H1 (cell line): ENCODE measurements around the gene HADH. TPM values are rescaled to one million over a fixed set of nuclear protein-coding genes. Genes with fewer than 3 reads are reported as not detected.

Experiments
- CTCF ChIA-PET: fragments of 300-600 bp; sonication (Branson Sonifier 250); formaldehyde crosslinking; loops from one replicate; lab custom pipeline; 2021; ENCODE audit not compliant: partially characterized antibody; lab: Charles Lee
- POLR2A ChIA-PET: fragments of 300-600 bp; sonication (Branson Sonifier 250); formaldehyde crosslinking; loops from one replicate; lab custom pipeline; 2021; ENCODE audit warnings: inconsistent platforms; ENCODE audit not compliant: partially characterized antibody; lab: Charles Lee
- DNase-seq, 2 experiments: peaks; one replicate each; pipeline versions ENCODE4 v3.0.0 to v3.0.0-alpha.2; 2010 to 2022; ENCODE audit warnings: low spot score in 2 of 2, low read depth in 1 of 2, mixed read lengths in 1 of 2
- FAIRE-seq: peaks from 2 replicates; lab custom pipeline; 2011; peaks lifted over from hg19 to GRCh38; lab: Jason Lieb, UNC
- H2AFZ ChIP-seq: 2 replicates; pipeline ENCODE4 v1.8.1; 2012; ENCODE audit warnings: low read length, inconsistent platforms
- H2AK5ac ChIP-seq: 2 replicates; pipeline ENCODE4 v1.6.1; 2013; ENCODE audit warnings: low read depth, low read length
- H2BK120ac ChIP-seq: replicated peaks from 2 replicates; pipeline ENCODE3; 2013; ENCODE audit warnings: low read depth, low read length, inconsistent platforms
- H2BK12ac ChIP-seq: 2 replicates; pipeline ENCODE4 v1.6.1; 2013; ENCODE audit warnings: low read depth, low read length
- H2BK15ac ChIP-seq: 2 replicates; pipeline ENCODE4 v1.6.1; 2013; ENCODE audit warnings: low read length
- H2BK20ac ChIP-seq: 2 replicates; pipeline ENCODE4 v1.6.1; 2013; ENCODE audit warnings: low read length
- H2BK5ac ChIP-seq: 2 replicates; pipeline ENCODE4 v1.6.1; 2013; ENCODE audit warnings: low read depth, low read length
- H3K14ac ChIP-seq: 2 replicates; pipeline ENCODE4 v1.6.1; 2013; ENCODE audit warnings: inconsistent platforms; ENCODE audit not compliant: insufficient read length
- H3K18ac ChIP-seq: 2 replicates; pipeline ENCODE4 v1.6.1; 2013; ENCODE audit warnings: low read length; ENCODE audit errors: extremely low read depth
- H3K23ac ChIP-seq: 2 replicates; pipeline ENCODE4 v1.6.1; 2013; ENCODE audit warnings: inconsistent platforms; ENCODE audit not compliant: insufficient read length
- H3K23me2 ChIP-seq: 2 replicates; pipeline ENCODE4 v1.6.1; 2013; ENCODE audit warnings: low read depth, low read length
- H3K27ac ChIP-seq: 2 replicates; pipeline ENCODE4 v1.6.1; 2011; ENCODE audit warnings: low read depth, low read length, inconsistent platforms
- H3K27me3 ChIP-seq, 4 experiments: replicated peaks in 1 of 4; 1 replicate in 1 of 4; 2 replicates in 3 of 4; pipeline versions ENCODE4 v1.6.1 to v1.8.1; 2011 to 2013; ENCODE audit warnings: low read length in 3 of 4, mild to moderate bottlenecking in 3 of 4, inconsistent platforms in 2 of 4, mixed read lengths in 2 of 4, moderate library complexity in 1 of 4; ENCODE audit not compliant: control insufficient read depth in 3 of 4, insufficient read depth in 3 of 4; ENCODE audit errors: extremely low read depth in 1 of 4
- H3K36me3 ChIP-seq, 4 experiments: 2 replicates each; pipeline versions ENCODE4 v1.6.1 to v1.8.1; 2011 to 2013; ENCODE audit warnings: mild to moderate bottlenecking in 4 of 4, low read length in 3 of 4, moderate library complexity in 2 of 4, control low read depth in 1 of 4, inconsistent platforms in 1 of 4; ENCODE audit not compliant: insufficient read depth in 4 of 4, control insufficient read depth in 2 of 4
- H3K4ac ChIP-seq: replicated peaks from 2 replicates; pipeline ENCODE3; 2013; ENCODE audit warnings: low read length, low read depth, mixed read lengths, inconsistent platforms; ENCODE audit not compliant: insufficient read length
- H3K4me1 ChIP-seq, 4 experiments: replicated peaks in 1 of 4; 1 replicate in 1 of 4; 2 replicates in 3 of 4; pipeline versions ENCODE4 v1.6.1 to v1.8.1; 2011 to 2013; ENCODE audit warnings: low read length in 3 of 4, inconsistent platforms in 2 of 4, mixed read lengths in 1 of 4; ENCODE audit not compliant: insufficient read depth in 4 of 4, control insufficient read depth in 3 of 4
- H3K4me2 ChIP-seq, 2 experiments: 2 replicates each; pipeline versions ENCODE4 v1.6.1 to v1.8.1; 2011 to 2013; ENCODE audit warnings: low read depth in 2 of 2, low read length in 2 of 2, control low read depth in 1 of 2, inconsistent platforms in 1 of 2, mild to moderate bottlenecking in 1 of 2; ENCODE audit not compliant: insufficient read depth in 1 of 2
- H3K4me3 ChIP-seq, 4 experiments: fragments of 200-600, 300-600 bp in 1 of 4; sonication (generic), shearing (Covaris generic), sonication (Bioruptor Twin) in 1 of 4; 2 replicates each; pipeline versions ENCODE4 v1.5.1 to v1.8.1; 2011 to 2016; ENCODE audit warnings: low read length in 4 of 4, low read depth in 3 of 4, control low read depth in 2 of 4, inconsistent platforms in 2 of 4, mild to moderate bottlenecking in 2 of 4, mixed read lengths in 1 of 4, moderate library complexity in 1 of 4; ENCODE audit not compliant: insufficient read depth in 2 of 4; ENCODE audit errors: extremely low read depth in 1 of 4
- H3K56ac ChIP-seq: replicated peaks from 2 replicates; pipeline ENCODE3; 2013; ENCODE audit warnings: low read depth, mild to moderate bottlenecking, mixed read lengths, low read length, inconsistent platforms; ENCODE audit not compliant: insufficient read length
- H3K79me1 ChIP-seq: 2 replicates; pipeline ENCODE4 v1.6.1; 2013; ENCODE audit warnings: low read depth, low read length, control low read depth
- H3K79me2 ChIP-seq, 2 experiments: 2 replicates each; pipeline versions ENCODE4 v1.6.1 to v1.8.1; 2012 to 2013; ENCODE audit warnings: low read length in 2 of 2, mild to moderate bottlenecking in 2 of 2, inconsistent platforms in 1 of 2; ENCODE audit not compliant: insufficient read depth in 2 of 2, control insufficient read depth in 1 of 2
- H3K9ac ChIP-seq, 4 experiments: replicated peaks in 1 of 4; 1 replicate in 1 of 4; 2 replicates in 3 of 4; pipeline versions ENCODE4 v1.6.1 to v1.8.1; 2011 to 2013; ENCODE audit warnings: low read depth in 3 of 4, low read length in 3 of 4, control low read depth in 2 of 4, mild to moderate bottlenecking in 2 of 4, moderate library complexity in 2 of 4, inconsistent platforms in 1 of 4; ENCODE audit errors: extremely low read depth in 1 of 4
- H3K9me3 ChIP-seq, 2 experiments: 2 replicates each; pipeline versions ENCODE4 v1.6.1 to v1.8.1; 2012 to 2013; ENCODE audit warnings: mild to moderate bottlenecking in 2 of 2, moderate library complexity in 2 of 2, control low read depth in 1 of 2, inconsistent platforms in 1 of 2, low read depth in 1 of 2, low read length in 1 of 2, mixed read lengths in 1 of 2; ENCODE audit not compliant: insufficient read depth in 2 of 2
- H4K20me1 ChIP-seq, 2 experiments: replicated peaks in 1 of 2; 2 replicates each; pipeline versions ENCODE3 to v1.8.1; 2011 to 2013; ENCODE audit warnings: inconsistent platforms in 2 of 2, low read length in 2 of 2, mild to moderate bottlenecking in 1 of 2; ENCODE audit not compliant: insufficient read depth in 2 of 2, control insufficient read depth in 1 of 2
- H4K5ac ChIP-seq: 2 replicates; pipeline ENCODE4 v1.6.1; 2013; ENCODE audit warnings: low read length, low read depth, mixed read lengths, inconsistent platforms; ENCODE audit not compliant: insufficient read length
- H4K8ac ChIP-seq: 2 replicates; pipeline ENCODE4 v1.8.0; 2013; ENCODE audit warnings: mild to moderate bottlenecking, moderate library complexity, low read length, inconsistent platforms; ENCODE audit not compliant: insufficient read depth; ENCODE audit errors: extremely low read depth
- H4K91ac ChIP-seq: replicated peaks from 2 replicates; pipeline ENCODE3; 2013; ENCODE audit warnings: low read length, mixed read lengths, inconsistent platforms; ENCODE audit not compliant: insufficient read length
- ASH2L ChIP-seq: fragments of 200-600, 300-600 bp; sonication (generic); IDR thresholded peaks from one replicate; pipeline ENCODE4 v1.7.1; 2017; ENCODE audit warnings: low read length
- KDM5A ChIP-seq: fragments of 200-600 bp; IDR thresholded peaks from 2 replicates; pipeline ENCODE4 v1.7.1; 2012; ENCODE audit warnings: mild to moderate bottlenecking, low read length, inconsistent platforms, mixed read lengths
- MAFK ChIP-seq: IDR thresholded peaks from 2 replicates; pipeline ENCODE4 v1.6.1; 2012; ENCODE audit warnings: low read depth, mild to moderate bottlenecking, improper control_type of control experiment, low read length
- PHF8 ChIP-seq: fragments of 200-600 bp; sonication (generic); conservative IDR thresholded peaks from 2 replicates; pipeline ENCODE4 v1.7.1; 2012; ENCODE audit warnings: low read depth, mild to moderate bottlenecking, inconsistent platforms, low read length, moderate library complexity
- RNF2 ChIP-seq: fragments of 200-900, 300-1000 bp; sonication (generic); IDR thresholded peaks from 2 replicates; pipeline ENCODE4 v1.7.1; 2016; ENCODE audit warnings: borderline replicate concordance, low read depth, mild to moderate bottlenecking, antibody characterized with exemption, low read length; ENCODE audit not compliant: poor library complexity, severe bottlenecking; ENCODE audit errors: missing control alignments
- TAF7 ChIP-seq: optimal IDR thresholded peaks from 2 replicates; pipeline ENCODE3; 2011; ENCODE audit warnings: low read depth, mild to moderate bottlenecking, inconsistent platforms, low read length, moderate library complexity, borderline replicate concordance
- ZNF274 ChIP-seq: IDR thresholded peaks from 2 replicates; pipeline ENCODE4 v1.7.0; 2012; ENCODE audit warnings: low read length, borderline replicate concordance; ENCODE audit errors: extremely low read depth
- WGBS, 2 experiments: shearing (Covaris generic) in 1 of 2; methylation state at CpG; one replicate each; pipeline versions ENCODE4 v1.1.6 to v1.1.7; 2013 to 2015; ENCODE audit warnings: low lambda C conversion rate in 2 of 2, mixed read lengths in 2 of 2, inconsistent platforms in 1 of 2, low coverage in 1 of 2, missing lambda C conversion rate in 1 of 2; ENCODE audit not compliant: insufficient replicate concordance in 2 of 2, insufficient coverage in 1 of 2, insufficient read length in 1 of 2; ENCODE audit errors: extremely low coverage in 1 of 2, missing lambda C conversion rate in 1 of 2; 5-methylcytosine and 5-hydroxymethylcytosine counted together
- polyA plus RNA-seq, 7 experiments: library from polyadenylated mRNA; depleted of rRNA in 3 of 7; stranded (reverse) in 5 of 7; unstranded in 2 of 7; fragments of >200 nt in 5 of 7; fragments of 200-250 nt in 2 of 7; gene quantifications; 1 replicate in 5 of 7; 2 replicates in 1 of 7; 4 replicates in 1 of 7; pipeline versions ENCODE4 v1.2.1 to v1.2.3, GENCODE V29; 2011 to 2013; ENCODE audit warnings: missing spikeins in 2 of 7, mixed read lengths in 2 of 7
- total RNA-seq: library from RNA; stranded (reverse); fragmentation: NEBNext Ultra II Directional; extraction: Animal tissue kit (Norgen Biotek cat#: 25700); gene quantifications from 2 replicates; pipeline ENCODE4 v1.2.1, GENCODE V29; 2021

The HADH gene
- total and polyA plus RNA-seq, 2 of the 8 experiments (the other 6 are each of a cell fraction or from before 2014, with no cell fraction given), result 47.5 to 54.4 TPM

DNA sequence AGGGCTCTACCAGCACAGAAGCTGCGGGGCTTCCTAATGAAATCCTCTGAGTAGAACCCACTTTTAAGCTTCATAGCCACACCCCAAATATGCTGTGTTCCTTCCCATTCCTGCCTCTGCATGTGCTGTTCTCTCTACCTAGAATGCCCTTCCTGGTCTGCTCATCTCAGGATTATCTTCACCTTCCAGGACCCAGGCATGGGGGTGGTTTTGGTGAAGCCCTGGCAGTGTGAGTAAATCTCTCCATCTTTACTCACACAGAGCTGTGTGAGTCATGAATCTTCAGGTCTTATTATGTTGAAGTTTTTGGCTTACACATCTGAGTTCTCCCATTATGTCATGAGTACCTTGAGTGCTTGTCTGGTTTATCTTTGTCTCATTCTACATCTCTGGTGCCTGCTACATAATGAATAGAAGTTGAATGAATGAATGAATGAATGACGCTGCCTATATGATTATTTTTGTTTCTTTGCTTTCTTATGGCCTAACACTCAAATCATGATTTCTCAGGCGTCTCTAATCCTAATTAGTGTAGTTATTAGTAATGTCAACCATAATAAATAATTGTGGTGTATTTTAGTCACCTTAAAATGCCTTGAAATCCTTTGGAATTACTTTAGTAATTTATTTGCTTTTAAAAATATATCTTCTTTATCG, 41.9 kb downstream of the HADH start:
- Histone ChIP-seq H4K20me1 (no peaks in the 10 kb centered on the region), H3K27ac (no peak overlapping the region), H3K23me2 (no peaks in the 10 kb centered on the region), H2BK5ac (no peak overlapping the region), H3K23ac (no peak overlapping the region), H2AK5ac (no peak overlapping the region), H3K14ac (no peak overlapping the region), H3K4me1 (no peaks in the 10 kb centered on the region), H3K79me2 (no peaks in the 10 kb centered on the region), H3K27me3 (no peaks in the 10 kb centered on the region), H2BK12ac (no peak overlapping the region), H4K5ac (no peak overlapping the region), H3K4ac (no peak overlapping the region), H3K9me3 (no peaks in the 10 kb centered on the region), H3K36me3 (peaks cover 3 to 30% (median 16%) of the 10 kb centered on the region in 4 experiments), H2BK15ac (no peak overlapping the region), H4K8ac (no peak overlapping the region; the same call in 1 of the 2 replicates), H3K79me1 (no peaks in the 10 kb centered on the region), H2BK120ac (no peak overlapping the region), H4K91ac (no peak overlapping the region), H2AFZ (no peak overlapping the region), H3K56ac (no peak overlapping the region), H3K4me2 (no peak overlapping the region), H3K4me3 (no peak overlapping the region), H3K18ac (no peak overlapping the region), H2BK20ac (no peak overlapping the region), H3K9ac (no peak overlapping the region)
- DNase-seq (no peak), FAIRE-seq (no peak)
- ChIA-PET CTCF (interaction anchor here (0.8 to 10.3 kb wide), 12 partner anchors 11 to 462 kb away, joined by 3 to 119 read pairs (median 5); no protein-coding TSS in a partner anchor), POLR2A (interaction anchor here (0.7 to 1.1 kb wide), 3 partner anchors 12 to 401 kb away, joined by 3 read pairs; no protein-coding TSS in a partner anchor)
- WGBS, 2 experiments, result 82% methylated on average over 4 of the region's 4 CpGs; no CpG with 5 or more reads in 1 of the 2 experiments
- TF ChIP-seq RNF2, result no peak
- no peak for TF ChIP-seq MAFK
- no peak for TF ChIP-seq ZNF274
- TF ChIP-seq ASH2L, result no peak
- no peak for TF ChIP-seq TAF7
- TF ChIP-seq PHF8, result no peak
- no peak for TF ChIP-seq KDM5A
